ENCODE results near the gene COL4A4.

COL4A4 gene

GRCh38 chr2:227029426-227030105 is 134.4 kb downstream of the COL4A4 start:
- no peak for DNase-seq

GRCh38 chr2:227025510-227025909 is 138.5 kb downstream of the COL4A4 start:
- DNase-seq: no peak

GRCh38 chr2:227022608-227023007 is 141.4 kb downstream of the COL4A4 start:
- no peak for DNase-seq

GRCh38 chr2:227020416-227020815 is 143.6 kb downstream of the COL4A4 start:
- DNase-seq: no peak

- DNase-seq: no peak
These were observed 147.1 kb downstream of the COL4A4 start for GRCh38 chr2:227016894-227017293.

DNA sequence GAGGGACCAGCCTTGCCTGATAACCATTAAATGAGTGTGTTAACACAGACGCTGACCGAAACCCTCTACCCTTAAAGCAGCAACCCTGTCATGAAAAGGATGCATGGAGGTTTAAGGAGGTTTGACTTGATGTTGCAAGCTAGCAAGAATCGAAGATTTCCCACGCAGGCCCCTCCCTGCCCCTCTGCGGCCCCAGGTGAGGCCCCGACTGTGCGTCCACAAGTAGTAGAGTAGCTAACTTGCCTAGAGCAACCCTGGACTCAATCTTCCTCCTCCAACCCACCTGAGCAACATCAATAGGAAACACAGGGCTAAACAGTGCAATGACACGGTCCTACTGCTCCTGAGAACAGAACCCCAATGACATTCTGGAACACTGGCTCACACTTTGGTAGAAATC is 150.1 kb downstream of the COL4A4 start:
- no peak for DNase-seq

GRCh38 chr2:227013330-227013729 is 150.7 kb downstream of the COL4A4 start:
- no peak for DNase-seq

- no peak for DNase-seq
These were observed 153.6 kb downstream of the COL4A4 start for GRCh38 chr2:227010433-227010832.

DNA sequence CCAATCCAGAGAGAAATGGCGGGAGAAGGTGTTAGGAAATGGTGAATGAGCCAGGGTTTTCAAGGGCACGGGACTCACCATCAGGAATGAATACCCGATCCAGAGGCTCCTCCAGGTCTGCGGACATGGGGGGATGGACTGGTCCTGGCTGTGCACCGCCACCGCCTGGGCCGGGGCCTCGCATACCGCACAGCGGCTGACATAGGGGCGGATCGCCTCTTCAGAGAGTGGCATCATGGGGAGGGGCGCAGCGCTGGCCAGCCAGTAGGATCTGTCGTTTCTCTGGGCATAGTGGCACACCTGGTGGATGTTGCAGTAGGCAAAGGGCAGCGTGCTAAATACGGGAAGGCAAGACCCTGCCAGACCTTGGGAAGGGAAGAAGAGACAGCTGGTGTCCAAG is 156.1 kb downstream of the COL4A4 start:
- DNase-seq: no peak

GRCh38 chr2:227007148-227007547 is 156.9 kb downstream of the COL4A4 start:
- no peak for DNase-seq

DNA sequence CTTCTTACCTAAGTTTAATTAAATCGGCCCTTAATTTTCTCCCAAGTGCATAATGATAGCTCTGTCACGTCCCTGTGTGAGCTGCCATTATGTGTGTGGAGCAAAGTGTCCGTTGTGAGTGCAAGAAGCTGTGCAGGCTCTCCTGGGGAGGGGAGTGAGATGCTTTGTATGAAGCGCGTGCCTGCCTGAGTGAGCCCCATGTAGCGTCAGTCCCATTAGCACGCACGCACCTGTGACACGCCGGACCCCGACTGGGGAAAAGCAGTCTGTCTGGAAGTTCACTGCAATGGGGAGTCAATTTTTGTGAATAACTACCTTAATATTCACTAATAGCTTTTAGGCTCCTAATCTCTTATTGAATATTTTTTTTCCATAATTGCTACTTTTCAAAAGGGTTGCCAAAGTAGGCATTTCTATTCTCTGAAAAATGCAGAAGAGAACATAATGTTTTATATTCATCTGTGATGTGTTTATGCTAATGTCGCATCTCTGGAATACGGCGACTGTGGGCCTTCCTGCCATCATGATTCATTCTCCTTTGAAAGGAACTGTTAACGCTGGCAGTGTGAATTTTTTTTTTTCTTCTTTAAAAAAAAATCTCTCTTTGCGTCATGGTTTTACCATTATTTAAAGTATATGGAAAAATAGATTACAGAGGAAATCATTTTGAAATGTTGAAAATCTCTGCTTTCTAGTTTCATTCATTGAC is 157.7 kb downstream of the COL4A4 start:
- no peak for DNase-seq

DNA sequence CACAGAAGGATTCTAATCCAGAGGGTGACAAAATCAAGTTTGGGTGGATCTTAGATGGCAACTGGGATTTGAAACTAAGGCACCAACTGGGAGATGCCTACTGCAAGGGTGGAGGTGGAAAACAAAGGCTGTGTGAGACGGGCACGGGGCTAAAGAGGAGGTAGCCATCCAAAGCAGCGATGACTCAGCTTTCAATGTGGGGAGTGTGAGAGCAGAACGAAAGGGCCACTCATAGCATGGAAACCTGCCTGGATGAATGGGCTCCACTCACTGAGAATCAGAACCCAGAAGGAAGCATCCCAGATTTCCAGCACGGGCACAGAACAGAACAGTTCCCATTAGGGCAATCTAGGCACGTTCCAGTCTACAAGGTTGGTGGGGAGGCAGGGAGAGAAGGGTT is 159.5 kb downstream of the COL4A4 start:
- DNase-seq: no peak

GRCh38 chr2:227000123-227000522 is 163.9 kb downstream of the COL4A4 start:
- DNase-seq: no peak

DNA sequence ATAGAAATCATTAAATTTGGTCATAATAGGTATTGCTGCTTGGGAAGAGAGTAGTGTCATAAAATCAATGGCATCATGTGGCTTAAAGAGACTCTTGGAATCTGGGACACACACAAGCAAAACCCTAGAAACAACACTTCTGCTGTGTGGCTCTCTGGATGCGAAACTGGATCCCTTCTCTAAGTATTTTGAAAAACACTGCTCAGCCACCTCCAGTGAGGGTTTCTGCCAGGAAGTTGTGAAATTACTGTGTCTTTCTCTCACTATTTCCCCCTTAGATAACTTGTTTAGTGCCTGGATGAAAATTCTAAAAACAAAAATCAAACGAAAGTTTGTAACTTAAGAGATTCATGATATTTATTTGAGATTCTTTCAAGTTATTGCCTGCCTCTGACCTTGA is 164.3 kb downstream of the COL4A4 start:
- no peak for DNase-seq

GRCh38 chr2:226995625-226996041 is 168.4 kb downstream of the COL4A4 start:
- no peak for DNase-seq

DNA sequence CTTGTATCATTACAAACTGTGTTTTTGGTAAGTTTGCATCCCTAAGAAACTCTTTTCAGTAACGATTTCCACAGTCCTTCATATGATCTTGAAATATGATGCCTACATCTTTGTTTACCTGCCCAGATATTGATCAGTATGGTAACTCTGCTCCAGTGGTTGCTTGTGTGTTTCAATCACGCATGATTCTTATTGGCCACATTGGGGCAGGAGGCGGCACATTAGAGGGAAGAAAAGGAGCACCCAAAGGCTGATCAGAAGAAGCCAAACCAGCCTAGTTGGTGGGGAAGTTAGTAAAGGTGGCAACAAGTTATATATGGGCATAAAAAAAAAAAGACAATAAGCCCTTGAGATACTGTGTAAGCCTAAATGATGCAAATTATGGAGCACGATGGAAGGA is 169.2 kb downstream of the COL4A4 start:
- DNase-seq: no peak

- DNase-seq: no peak
These were observed 170.8 kb downstream of the COL4A4 start for GRCh38 chr2:226993171-226993570.

DNA sequence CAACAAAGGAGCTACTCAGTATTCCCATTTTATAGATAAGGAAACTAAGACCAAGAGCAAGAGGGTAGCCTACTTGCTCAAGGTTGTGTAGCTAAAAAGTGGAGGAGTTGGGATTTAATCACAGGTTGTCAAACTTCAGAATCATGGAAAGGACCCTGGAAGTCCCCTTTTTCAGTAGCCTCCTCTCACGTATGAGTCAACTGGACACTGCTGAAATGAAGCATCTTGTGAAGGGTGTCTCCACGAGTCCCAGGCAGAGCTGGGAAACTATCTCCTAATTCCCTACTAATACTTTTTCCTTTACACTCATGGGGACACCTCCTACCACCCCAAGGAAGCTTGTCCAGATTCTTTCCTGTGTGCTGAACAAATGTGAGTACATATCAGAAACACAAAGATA is 172.3 kb downstream of the COL4A4 start:
- no peak for DNase-seq

DNA sequence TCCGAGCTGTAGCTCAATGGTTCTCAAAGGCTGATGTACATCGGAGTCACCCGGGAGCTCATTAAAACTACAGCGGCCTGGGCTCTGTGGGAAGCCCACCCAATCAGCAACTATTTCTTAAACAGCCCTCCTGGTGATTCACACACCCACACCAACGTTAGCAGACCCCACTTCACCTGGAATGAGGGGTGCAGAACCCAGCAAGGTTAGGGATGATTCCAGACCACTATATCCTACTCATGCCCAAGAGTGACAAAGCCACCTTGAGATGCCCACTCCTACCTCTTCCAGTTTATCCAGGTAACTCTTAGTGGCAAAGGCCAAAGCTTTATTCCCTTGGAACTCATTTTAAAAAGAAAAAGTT is 178.4 kb downstream of the COL4A4 start:
- DNase-seq: no peak

GRCh38 chr2:226984750-226985582 is 179.0 kb downstream of the COL4A4 start:
- DNase-seq: no peak

- DNase-seq: no peak
These were observed 179.9 kb downstream of the COL4A4 start for GRCh38 chr2:226983895-226984749.

DNA sequence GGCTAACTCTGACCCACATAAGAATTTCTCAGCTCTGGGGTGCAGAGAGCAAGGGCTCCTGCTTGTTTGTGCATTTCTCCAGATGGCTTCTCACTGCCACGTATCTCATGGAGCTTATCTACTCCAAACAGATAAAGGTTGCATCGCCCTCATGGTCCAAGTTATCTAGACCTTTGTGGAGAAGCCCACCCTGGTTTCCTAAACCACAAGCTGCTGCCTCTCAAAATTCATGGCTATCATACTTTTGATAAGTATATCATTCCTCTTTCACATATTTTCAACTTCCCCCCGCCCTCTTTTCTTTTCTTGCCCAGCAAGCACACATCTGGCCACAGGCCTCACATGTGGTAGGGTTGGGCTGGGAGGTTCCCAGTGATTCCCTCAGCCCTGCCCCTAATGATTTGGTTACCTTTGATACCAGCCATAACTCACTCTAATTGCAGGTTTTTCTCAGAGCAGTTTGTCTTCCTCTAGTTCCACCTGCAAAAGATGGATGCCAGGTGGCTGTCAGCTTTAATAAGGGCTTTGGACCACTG is 182.1 kb downstream of the COL4A4 start:
- no peak for DNase-seq

GRCh38 chr2:226979004-226979403 is 185.0 kb downstream of the COL4A4 start:
- no peak for DNase-seq

Measured in CD4-positive, alpha-beta T cell treated with Interferon gamma for 1 hour (primary cell).